Stimulated activated CD8-positive, alpha-beta memory T cell treated with anti-CD3 and anti-CD28 coated beads, Interleukin-15, amount 100 ng/mL, for 4 hours (primary cell): ENCODE measurements around the gene GTF2IRD2.
"Not testable (repeated sequence)": the region's sequence is repeated elsewhere in the genome, so short reads cannot be mapped to it uniquely, and the experiment has no call there.

ENCODE experiments used
- DNase-seq, 2 donors: peaks; one replicate each; pipeline ENCODE4 v3.0.0-alpha.2; 2020; ENCODE audit warnings: low read depth in 2 of 2

GTF2IRD2 gene

DNA sequence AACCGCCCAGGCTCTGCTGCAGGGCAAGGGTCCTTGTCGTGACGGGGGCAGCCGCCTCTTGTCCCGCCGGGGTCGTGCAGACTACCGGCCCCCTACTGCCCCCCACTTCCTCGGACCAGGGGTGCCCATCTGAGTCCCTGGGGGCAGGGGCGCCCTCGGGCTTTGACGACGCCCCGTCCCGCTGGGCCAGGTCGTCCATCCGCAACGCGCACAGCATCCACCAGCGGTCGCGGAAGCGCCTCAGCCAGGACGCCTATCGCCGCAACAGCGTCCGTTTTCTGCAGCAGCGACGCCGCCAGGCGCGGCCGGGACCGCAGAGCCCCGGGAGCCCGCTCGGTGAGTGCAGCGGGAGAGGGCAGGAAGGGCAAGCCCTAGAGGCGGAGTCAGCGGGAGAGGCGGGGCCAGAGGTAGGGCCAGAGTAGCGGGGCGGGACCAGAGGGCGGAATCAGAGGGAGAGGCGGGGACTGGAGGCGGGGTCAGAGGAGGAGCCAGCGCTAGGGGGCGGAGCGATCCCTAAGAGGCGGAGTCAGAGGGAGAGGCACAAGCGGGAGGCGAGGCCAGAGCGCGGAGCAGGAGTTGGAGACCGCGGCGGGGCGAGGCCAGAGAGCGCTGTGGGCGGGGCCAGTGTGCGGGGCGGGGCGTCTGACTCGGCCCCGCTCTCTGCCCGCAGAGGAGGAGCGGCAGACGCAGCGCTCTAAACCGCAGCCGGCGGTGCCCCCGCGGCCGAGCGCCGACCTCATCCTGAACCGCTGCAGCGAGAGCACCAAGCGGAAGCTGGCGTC is 62.8 kb downstream of the GTF2IRD2 start:
- peak; percentile 91 for DNase-seq

DNA sequence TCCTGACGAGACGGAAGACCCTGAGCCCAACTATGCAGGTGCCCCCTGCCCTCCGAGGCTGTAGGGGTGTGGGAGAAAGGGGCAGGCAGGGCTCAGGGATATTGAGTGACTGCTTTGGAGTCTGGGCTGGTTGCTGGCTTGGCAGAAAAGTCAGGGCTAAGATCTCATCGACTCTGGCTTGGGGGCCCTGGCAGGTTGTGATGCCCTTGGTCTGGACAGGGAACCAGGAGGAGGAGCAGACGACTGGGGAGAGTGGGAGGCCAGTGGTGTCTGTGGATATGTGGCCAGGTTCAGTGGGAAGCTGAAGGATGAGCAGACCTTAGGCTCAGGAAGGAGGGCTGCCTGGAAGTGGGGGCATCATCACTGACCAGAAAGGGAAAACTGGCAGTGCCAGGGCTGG is 67.8 kb downstream of the GTF2IRD2 start:
- not testable (repeated sequence) for DNase-seq

DNA sequence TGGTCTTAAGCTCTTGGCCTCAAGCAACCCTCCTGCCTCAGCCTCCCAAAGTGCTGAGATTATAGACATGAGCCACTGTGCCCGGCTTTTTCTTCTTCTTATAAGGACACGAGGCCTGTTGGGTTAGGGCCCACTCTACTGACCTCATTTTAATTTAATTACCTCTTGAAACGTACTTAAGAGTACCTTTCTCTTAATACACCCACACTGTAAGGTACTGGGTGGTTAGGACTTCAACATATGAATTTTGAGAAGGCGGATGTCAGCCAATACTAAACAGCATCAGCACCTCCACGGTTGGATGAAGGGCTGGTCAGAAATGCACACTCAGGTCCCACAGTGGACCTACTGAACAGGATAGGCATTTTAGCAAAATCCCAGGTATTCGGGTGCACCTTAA is 69.7 kb downstream of the GTF2IRD2 start:
- not testable (repeated sequence) for DNase-seq

DNA sequence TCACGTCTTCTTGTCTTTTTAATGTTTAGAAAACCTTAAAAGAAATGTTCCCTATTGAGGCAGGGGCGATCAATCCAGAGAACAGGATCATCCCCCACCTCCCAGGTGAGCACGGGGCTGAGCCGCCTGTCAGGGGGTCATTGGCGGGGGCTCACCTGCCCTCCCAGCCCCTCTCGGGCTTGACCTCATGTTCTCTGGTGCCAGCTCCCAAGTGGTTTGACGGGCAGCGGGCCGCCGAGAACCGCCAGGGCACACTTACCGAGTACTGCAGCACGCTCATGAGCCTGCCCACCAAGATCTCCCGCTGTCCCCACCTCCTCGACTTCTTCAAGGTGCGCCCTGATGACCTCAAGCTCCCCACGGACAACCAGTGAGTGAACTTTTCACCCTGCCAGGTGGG is 72.4 kb downstream of the GTF2IRD2 start:
- not testable (repeated sequence) for DNase-seq

DNA sequence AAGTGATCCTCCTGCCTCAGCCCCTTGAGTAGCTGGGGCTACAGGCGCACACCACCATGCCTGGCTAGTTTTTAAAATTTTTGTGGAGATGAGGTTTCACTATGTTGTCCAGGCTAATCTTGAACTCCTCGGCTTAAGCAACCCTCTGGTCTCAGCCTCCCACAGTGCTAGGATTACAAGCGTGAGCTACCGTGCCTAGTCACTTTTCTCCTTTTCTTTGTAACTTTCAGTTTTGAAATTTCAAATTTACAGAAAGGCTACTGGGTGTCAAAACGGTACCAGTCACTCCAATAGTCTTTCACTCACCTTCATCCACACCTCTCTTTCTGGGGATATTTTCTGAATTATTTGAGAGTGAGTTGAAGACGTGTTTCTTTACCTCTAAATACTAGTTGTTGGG is 76.3 kb downstream of the GTF2IRD2 start:
- not testable (repeated sequence) for DNase-seq

DNA sequence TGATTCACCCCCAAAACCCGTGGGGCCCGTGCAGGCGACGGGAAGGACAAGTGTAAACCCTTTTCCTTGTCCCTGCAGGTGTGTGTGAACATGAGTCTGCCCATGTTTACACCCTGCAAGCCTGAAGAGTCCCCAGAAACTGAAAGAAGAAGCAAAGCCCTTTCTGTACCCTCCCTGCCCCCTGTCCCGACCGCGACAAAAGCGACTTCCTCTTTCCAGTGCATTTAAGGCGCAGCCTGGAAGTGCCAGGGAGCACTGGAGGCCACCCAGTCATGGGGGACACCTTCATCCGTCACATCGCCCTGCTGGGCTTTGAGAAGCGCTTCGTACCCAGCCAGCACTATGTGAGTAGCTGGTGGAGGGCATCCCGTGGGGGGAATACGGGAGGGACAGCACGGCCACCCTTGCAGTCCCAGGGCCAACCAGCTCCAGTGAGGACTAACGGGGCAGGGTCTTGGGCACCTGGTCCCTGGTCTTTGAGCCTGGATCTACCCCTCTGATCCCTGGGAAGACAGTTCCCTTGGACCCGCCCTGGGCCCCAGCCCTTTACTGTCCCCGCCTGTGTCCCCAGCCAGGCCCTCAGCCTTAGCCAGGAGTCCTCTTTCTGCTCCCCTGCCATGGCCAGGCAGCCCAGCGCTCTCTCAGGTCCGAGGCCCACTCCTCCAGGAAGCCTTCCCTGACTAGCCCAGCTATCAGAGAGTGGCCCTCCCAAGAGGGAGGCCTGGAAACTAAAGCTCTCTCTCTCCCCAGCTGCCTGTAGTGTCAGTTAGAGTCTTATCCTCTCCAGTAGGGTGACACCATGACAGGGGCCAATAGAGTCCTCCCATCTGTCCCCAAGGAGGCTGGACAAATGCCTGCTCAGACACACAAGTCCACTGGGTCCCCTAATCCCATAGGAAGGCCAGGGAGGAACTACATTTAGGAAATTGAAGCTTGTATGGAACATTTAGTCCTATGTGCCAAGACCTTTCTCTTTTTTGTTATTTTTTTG is 77.3 kb downstream of the GTF2IRD2 start, which contains the start of gene NCF1:
NCF1 (plus strand) TSS at position 252 of the 991 bp plus-strand sequence; CDS start at position 273, 21 bp downstream.
- not testable (repeated sequence) for DNase-seq

DNA sequence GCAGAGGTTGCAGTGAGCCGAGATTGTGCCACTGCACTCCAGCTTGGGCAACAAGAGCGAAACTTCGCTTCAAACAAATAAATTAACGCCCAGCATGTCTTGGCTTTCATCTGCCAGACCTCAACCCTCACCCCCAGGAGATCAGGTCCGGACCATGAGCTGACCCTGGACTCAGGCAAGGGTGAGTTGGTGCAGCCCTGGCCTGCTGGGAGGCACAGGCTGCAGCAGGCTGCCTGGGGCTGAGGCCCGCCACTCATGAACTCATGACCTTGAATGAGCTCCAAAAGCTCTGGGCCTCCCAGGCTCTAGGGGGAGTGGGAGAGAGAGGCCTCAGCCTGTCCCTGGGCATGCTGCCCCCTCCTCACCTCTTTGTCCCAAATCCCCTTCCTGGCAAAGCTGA is 79.3 kb downstream of the GTF2IRD2 start:
- not testable (repeated sequence) for DNase-seq

DNA sequence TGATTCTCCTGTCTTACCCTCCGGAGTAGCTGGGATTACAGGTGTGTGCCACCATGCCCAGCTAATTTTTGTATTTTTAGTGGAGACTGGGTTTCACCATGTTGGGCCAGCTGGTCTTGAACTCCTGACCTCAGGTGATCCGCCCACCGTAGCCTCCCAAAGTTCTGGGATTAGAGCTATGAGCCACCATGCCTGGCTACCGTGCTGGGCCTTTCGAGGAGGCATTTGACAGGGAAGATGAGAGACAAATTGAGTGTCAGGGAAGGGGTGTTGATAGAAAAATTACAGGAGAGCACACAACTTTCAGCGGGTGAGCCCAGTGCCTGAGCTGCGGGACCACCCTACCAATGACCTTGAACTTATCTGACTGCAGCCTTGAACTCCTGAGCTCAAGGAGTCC is 81.3 kb downstream of the GTF2IRD2 start:
- DNase-seq, result not testable (repeated sequence)

DNA sequence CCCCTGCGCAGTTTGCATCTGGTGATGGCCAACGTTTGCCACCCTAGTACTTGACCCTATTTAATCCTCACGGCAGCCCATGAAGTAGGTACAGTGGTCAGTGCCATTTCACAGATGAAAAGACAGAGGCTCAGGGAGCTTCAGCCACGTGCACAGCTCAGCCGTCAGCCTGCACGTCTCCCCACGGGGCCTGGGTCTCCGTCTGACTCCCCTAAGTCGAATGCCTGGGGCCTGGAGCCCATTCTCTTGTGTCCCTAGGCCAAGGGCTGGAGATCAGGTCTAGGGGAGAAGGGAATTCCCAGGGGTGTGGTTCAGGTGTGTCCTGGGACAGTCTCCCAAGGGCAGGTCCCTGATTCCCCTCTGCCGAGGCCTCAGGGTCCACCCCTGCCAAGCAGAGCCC is 84.4 kb downstream of the GTF2IRD2 start:
- not testable (repeated sequence) for DNase-seq

DNA sequence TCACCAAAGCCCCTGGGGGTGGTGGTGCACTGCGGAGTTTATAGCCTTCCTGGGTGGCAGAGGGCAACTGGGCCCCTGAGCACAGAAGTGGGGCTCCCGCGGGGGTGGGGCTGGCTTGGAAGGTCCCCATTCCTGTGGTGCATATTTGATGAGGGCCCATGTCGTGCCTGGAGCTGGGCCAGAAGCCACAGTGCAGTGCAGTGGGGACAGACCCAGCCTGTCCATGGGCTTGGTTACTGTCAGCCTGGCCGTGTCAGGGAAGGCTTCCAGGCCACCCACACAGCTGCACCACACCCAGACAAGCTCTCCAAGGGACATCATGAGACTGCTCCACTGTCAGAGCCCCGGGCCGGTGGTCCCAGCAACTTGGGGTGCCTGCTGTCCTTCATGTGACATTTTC is 84.9 kb downstream of the GTF2IRD2 start:
- not testable (repeated sequence) for DNase-seq

DNA sequence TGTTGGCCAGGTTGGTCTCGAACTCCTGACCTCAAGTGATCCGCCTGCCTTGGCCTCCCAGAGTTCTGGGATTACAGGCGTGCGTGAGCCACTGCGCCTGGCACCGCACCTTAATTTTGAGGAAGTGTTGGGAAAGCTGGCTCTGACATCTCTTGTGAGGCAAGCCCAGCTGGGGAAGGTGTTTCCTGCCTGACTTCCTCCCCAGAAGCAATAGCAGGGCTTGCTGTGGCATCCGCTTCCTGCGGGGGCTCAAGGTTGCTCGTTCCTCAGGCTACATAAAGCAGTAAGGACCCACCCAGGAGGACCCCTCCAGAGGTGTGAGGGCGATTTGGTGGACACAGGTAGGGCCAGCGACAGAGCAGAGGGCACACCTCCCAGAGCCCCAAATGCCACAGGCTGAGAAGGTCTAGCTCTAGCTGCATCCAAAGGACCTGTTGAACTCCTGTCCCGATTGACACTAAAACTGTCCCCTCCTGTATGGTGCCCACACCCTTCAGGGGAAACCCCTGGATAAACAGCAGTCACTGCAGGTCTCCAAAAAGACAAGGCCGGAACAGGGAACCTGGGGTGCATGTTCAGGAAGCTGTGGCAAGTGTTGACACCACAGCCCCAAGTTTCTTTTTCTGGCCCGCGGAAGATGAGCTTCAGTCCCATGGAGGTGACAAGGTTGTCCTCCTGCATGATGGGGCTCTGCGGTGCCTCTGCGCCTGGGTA is 86.0 kb downstream of the GTF2IRD2 start:
- DNase-seq, result not testable (repeated sequence)

DNA sequence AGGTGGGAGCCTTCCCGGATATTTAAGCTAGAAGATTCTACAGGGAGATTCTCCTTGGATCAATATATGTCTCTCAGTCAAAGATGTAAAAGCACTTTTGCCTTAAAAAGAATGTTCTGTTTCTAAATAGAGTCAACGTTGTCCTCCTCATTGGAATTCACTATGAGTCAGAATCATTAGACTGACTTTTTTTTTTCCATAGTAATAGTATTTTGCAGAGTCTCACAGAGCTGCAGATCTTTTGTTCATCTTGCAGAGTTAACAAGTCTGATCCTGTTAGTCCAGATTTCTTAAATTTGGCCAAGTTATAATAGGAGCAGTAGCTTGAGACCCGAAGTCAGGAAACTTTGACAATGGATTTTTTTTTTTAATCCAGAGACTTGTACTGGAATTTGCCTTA is 92.4 kb downstream of the GTF2IRD2 start:
- not testable (repeated sequence) for DNase-seq

DNA sequence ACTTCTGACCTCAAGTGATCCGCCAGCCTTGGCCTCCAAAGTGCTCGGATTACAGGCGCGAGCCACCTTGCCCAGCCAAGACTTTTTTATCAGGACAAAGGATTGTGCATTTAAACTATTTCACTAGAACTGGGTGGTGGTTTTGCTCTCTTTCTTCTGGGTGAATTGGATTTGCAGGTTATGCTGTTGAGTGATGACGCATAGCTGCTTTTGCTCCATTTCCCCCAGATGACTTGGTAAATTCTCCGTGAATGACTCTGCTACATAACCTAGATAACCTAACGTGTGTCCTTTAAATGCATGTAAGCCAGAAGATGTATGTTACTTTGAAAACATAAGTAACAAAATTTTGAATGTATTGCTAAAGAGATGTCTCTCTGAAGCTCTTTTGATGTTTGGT is 93.1 kb downstream of the GTF2IRD2 start:
- not testable (repeated sequence) for DNase-seq

DNA sequence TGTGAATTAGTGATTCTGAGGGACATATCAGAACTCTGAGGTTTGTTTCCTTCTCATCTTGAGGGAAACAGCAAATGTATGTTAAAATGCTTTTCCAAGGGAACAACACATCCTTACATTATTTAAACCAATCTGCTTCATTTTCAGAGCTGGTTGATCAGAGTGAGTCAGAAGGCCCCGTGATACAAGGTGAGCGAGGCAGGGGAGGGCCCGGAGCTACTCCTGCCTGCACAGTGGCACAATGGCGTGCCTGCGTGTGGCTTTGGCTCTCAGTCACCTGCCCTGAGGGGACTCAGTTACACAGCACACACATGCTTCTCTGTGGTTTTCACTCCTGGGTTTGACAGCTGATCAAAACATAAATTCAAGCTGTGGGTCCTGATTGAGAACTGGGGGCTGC is 94.7 kb downstream of the GTF2IRD2 start:
- DNase-seq, result not testable (repeated sequence)

DNA sequence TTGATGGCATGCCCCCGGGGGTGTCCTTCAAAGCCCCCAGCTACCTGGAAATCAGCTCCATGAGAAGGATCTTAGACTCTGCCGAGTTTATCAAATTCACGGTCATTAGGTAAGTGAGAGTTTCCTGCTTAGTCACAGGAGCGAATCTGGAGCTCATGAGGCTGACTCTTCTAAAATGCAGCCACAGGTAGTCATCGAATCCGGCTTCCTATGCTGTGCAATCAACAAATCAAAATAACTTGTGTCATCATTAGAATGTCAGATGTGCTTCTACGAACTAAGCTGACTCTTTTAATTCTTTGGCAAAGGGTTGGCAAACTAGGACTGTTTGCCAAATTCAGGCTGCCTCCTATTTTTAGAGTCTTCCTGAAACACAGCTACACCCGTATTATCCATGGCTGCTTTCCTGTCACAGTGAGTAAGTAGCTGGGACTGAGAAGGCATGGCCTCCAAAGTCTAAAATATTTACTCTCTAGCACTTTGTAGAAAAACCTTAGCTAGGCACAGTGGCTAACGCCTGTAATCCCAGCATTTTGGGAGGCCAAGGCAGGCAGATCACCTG is 97.4 kb downstream of the GTF2IRD2 start:
- DNase-seq, result not testable (repeated sequence)
